ENCODE measurements around the gene HS1BP3. TPM values are rescaled to one million over a fixed set of nuclear protein-coding genes. Genes with fewer than 3 reads are reported as not detected.

HS1BP3 gene
- total RNA-seq, 4 donors from 2014 or later: 33.1 to 63.0 (median 41.0) TPM

DNA sequence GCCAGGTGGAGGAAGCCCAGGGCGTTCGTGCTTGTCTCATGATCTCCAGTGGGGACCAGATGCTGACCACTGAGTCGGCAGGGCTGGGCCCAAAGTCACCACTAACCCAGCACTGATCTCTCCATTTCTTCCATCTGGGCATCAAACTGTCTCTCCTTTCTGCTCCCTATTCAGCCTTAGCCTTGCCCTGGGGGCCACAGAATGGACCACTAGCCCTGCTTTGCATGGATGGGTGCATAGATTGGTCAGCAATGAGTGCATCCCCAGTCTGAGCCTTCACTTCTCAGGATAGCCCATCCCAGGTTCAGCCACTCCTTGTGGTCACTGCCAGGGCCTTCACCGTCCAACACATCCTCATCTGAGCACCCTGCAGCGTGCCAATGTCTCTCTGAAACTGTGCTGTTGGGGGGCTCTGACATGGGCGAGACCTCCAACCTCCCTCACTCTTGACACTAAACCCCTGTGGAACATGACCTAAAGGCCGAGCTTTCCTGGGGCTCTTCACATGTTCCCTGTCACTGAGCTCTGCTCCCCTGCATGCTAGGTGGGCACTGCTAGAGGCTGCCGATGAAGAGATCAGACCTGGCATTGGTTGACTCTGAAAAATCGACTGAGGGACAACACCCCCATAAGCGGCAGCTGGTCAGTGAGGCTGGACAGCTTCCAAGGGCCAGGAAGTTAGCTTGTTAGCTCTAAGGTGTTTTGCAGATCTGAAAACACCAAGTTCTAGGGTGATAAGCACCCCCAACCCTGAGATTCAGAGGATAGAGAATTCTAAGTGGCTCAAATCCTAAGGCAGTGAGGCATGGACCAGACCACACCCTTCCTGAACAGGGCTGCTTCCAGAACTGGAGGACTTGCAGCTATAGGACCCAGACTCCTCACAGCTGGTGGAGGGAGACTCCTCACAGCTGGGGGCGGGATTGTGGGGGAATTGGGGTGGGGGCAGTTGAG lies 61.7 kb downstream of the HS1BP3 start:
- no peak for TF ChIP-seq POLR2A (IDR thresholded peaks at IDR 0.05)
- TF ChIP-seq, protein P1, sequence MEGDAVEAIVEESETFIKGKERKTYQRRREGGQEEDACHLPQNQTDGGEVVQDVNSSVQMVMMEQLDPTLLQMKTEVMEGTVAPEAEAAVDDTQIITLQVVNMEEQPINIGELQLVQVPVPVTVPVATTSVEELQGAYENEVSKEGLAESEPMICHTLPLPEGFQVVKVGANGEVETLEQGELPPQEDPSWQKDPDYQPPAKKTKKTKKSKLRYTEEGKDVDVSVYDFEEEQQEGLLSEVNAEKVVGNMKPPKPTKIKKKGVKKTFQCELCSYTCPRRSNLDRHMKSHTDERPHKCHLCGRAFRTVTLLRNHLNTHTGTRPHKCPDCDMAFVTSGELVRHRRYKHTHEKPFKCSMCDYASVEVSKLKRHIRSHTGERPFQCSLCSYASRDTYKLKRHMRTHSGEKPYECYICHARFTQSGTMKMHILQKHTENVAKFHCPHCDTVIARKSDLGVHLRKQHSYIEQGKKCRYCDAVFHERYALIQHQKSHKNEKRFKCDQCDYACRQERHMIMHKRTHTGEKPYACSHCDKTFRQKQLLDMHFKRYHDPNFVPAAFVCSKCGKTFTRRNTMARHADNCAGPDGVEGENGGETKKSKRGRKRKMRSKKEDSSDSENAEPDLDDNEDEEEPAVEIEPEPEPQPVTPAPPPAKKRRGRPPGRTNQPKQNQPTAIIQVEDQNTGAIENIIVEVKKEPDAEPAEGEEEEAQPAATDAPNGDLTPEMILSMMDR (IDR thresholded peaks at IDR 0.05): no peak
- DNase-seq: peak in 2 of 3 donors; percentile 28 to 36
- no peaks in the 10 kb centered on the region for H3K9me3 ChIP-seq
- H3K36me3 ChIP-seq: no peaks in the 10 kb centered on the region
- H3K27me3 ChIP-seq: no peaks in the 10 kb centered on the region
- no peak overlapping the region for H3K27ac ChIP-seq
- H3K4me3 ChIP-seq: no peak overlapping the region
- no peaks in the 10 kb centered on the region for H3K4me1 ChIP-seq

DNA sequence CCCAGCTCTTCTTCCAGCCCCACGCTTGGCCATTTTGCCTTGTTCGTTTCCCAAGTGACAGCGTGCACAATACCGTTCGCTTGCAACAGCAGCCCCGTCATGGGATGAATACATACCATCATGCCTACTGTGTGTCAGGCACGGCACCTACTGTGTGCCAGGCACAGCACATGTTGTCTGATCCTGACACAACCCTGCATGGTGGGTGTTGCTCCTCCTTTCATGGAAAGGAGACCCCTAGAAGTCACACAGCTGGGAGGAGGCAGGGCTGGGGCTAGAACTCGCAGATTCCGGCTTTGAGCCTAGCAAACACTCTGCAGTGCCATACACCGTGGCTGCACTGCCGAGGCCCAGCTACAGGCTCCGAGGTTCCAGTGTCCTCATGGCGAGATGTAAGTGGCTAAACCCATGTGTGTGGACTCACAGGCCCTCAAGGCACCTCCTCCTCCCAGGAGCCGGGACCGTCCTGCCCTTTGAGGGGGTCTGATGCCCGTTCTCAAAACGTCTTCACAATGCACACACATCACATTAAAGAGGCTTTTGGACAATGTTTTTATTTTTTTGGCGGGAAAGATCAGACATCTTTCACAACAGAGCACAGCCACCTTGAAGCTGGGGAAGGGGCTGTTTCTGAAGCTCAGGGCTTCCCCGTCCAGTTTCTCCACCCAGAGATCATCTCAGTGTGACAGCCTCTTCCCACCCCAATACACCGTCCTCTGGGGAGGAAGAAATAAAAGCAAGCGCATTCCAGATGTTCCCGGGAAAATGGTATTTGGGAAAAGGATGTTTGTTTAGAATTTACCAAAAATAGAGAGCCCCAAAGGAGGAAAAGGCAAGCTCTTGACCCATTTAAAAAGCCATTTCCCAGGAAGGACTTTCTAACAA lies 64.9 kb downstream of the HS1BP3 start:
- H3K4me1 ChIP-seq: no peaks in the 10 kb centered on the region
- TF ChIP-seq, protein P1 (IDR thresholded peaks at IDR 0.05): no peak
- no peak for TF ChIP-seq POLR2A (IDR thresholded peaks at IDR 0.05)
- no peaks in the 10 kb centered on the region for H3K36me3 ChIP-seq
- H3K9me3 ChIP-seq: peaks cover 0 to 5% (median 0%) of the 10 kb centered on the region in 4 donors
- no peak overlapping the region for H3K4me3 ChIP-seq
- peak overlapping the region in 2 of 4 donors; percentile 69 to 72 for H3K27ac ChIP-seq
- H3K27me3 ChIP-seq: no peaks in the 10 kb centered on the region
- DNase-seq: peak in 2 of 3 donors; percentile 25 to 35

DNA sequence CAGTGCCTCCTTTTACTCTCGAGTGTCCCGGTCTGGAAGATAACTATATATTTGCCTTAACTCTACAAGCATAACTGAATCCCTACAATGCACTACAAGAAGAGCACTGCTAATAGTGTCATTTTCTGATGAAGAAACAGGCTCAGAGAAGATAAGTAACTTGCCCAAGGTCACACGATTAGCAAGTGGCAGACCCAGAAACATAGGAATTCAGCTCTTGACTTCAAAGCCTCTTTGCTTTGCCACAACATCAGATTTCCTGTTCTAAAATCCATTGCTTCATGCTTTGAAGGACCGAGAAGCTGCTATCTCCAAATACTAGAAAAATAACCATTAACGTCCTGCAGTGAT lies 65.6 kb downstream of the HS1BP3 start:
- Histone ChIP-seq H3K27ac (peak overlapping the region in 3 of 4 donors; percentile 15 to 72 (median 69)), H3K36me3 (no peaks in the 10 kb centered on the region), H3K9me3 (peaks cover 0 to 5% (median 0%) of the 10 kb centered on the region in 4 donors), H3K4me1 (no peaks in the 10 kb centered on the region), H3K27me3 (no peaks in the 10 kb centered on the region), H3K4me3 (no peak overlapping the region)
- DNase-seq: no peak
- no peak for TF ChIP-seq POLR2A (IDR thresholded peaks at IDR 0.05)
- TF ChIP-seq, protein P1 (IDR thresholded peaks at IDR 0.05): no peak

DNA sequence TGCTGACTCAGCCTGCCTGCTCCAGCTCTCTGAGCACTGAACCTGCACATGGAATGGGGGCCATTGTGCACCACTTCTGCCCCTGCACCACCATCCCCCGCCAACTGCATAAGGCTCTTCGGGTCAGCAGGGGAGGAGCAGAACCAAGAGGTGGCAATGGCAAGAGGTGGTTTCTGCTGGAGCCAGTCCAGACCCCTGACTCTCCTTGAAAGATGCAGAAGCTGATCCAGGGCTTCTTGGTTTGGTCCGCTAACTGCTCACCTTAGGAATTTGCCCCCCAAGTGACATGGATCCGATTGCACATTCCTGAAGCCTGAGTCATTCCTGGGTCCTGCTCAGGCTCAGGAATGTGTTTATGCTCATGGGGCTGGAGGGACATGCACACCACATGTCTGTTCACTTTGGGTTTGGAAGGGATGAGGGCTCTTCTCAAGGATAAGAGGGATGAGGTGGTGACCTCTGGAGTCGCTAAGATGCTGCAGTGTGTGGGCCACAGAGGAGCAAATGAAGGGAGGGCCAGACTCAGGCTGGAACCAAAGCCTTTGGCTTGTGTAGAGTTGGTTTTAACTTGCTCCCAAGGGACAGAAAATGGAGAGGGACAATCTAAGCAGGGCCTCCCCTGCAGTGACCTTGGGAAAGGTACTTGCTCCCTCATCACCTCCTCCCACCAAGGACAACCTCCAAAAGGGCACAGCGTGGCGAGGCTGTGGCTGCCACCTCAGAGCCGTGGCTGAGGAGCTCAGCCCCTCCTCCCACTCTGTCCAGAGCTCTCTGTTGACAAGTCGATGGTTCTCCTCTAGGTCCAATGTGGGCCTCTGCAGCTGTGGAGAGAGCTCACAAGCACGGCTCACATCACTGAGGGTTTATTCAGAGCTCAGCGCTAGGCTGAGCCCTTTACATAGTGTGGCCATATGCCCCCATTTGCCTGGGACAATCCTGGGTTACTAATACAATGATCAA lies 66.2 kb downstream of the HS1BP3 start:
- H3K9me3 ChIP-seq: peaks cover 0 to 5% (median 0%) of the 10 kb centered on the region in 4 donors
- H3K4me1 ChIP-seq: no peaks in the 10 kb centered on the region
- H3K27me3 ChIP-seq: no peaks in the 10 kb centered on the region
- no peak overlapping the region for H3K4me3 ChIP-seq
- H3K36me3 ChIP-seq: no peaks in the 10 kb centered on the region
- TF ChIP-seq, protein P1 (IDR thresholded peaks at IDR 0.05): no peak
- no peak for TF ChIP-seq POLR2A (IDR thresholded peaks at IDR 0.05)
- peak overlapping the region; percentile 15 to 72 (median 60) for H3K27ac ChIP-seq
- peak in 1 of 3 donors; percentile 46 for DNase-seq

DNA sequence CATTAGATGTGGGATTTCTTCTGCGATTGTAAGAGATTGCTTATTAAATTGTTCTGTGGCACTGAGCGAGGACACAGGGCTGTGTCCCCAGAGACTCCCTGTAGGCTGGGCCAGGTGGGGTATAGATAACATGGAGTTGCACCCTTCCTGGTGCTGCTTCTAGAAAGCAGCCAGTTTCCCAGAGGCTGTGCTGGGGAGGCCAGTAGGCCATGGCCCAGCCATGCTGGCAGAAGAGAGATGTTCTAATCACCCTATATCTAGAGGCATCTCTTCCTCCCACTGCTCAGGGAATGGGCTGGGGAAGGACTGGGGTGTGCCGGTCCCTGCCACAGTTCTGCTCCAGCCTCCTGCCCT lies 66.9 kb downstream of the HS1BP3 start:
- H3K36me3 ChIP-seq: no peaks in the 10 kb centered on the region
- DNase-seq: no peak
- H3K27ac ChIP-seq: peak overlapping the region in 3 of 4 donors; percentile 52 to 72 (median 69)
- no peaks in the 10 kb centered on the region for H3K27me3 ChIP-seq
- TF ChIP-seq, protein P1 (IDR thresholded peaks at IDR 0.05): no peak
- no peak for TF ChIP-seq POLR2A (IDR thresholded peaks at IDR 0.05)
- no peak overlapping the region for H3K4me3 ChIP-seq
- H3K9me3 ChIP-seq: peaks cover 0 to 5% (median 0%) of the 10 kb centered on the region in 4 donors
- H3K4me1 ChIP-seq: peaks cover 0 to 3% (median under 1%) of the 10 kb centered on the region in 4 donors
